Activated CD8-positive, alpha-beta memory T cell treated with anti-CD3 and anti-CD28 coated beads, Interleukin-2, amount 50 U/mL, for 24 hours (primary cell): ENCODE results near the gene QRICH1.

Source experiments
- DNase-seq: peaks from one replicate; pipeline ENCODE4 v3.0.0-alpha.2; 2020; ENCODE audit errors: extremely low read depth

Gene QRICH1

GRCh38 chr3:49093853-49094767 lies at the start of gene QRICH1:
TSS of gene QRICH1 (minus strand) at chr3:49094071. CDS start at chr3:49077017, 17,054 bp downstream.
- peak; percentile 84 for DNase-seq

- no peak for DNase-seq
Measured at GRCh38 chr3:49140080-49140479, 46.2 kb upstream of the QRICH1 start.

GRCh38 chr3:49135499-49135898 lies 41.6 kb upstream of the QRICH1 start:
- DNase-seq: no peak

- no peak for DNase-seq
Measured at GRCh38 chr3:49134471-49135265, 40.8 kb upstream of the QRICH1 start.

DNA sequence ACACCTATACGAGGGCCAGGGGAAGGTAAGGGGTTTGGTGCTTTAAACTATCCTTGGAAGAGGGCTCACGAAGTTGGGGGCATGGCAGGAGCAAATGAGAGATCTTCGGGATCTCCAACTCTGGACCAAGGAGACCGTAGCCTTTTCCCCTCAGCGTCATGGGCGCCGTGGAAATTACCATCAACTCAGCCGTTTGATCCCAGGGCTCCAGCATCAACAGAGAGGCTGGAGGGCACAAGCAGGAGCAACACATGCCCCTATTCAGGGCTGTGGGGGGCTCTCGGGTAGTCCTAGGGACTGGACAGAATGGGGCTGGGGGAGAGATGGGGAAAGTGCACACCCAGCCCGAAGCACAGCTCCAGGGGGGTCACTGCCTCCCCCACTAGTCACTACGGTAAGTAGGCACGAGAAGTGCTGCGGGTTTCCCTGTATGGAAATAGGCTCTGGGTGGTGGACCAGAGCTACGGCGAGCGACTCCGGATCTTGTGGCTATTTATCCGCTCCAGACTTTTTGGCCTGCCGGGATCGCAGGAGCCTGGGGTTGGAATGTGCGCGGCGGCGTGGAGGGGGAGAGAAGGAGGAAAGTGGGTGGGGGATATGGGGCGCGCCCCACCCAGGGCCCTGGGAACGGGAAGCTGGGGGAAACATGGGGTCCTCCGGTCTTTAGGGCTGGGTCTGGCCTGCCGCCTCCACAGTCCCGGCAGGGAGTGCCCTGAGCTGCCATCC lies 39.5 kb upstream of the QRICH1 start:
- no peak for DNase-seq

- DNase-seq: no peak
Measured at GRCh38 chr3:49132437-49133225, 38.8 kb upstream of the QRICH1 start, which contains the start of gene LAMB2. TSS of gene LAMB2 (minus strand) at chr3:49133050. CDS start at chr3:49132867, 183 bp downstream.

DNA sequence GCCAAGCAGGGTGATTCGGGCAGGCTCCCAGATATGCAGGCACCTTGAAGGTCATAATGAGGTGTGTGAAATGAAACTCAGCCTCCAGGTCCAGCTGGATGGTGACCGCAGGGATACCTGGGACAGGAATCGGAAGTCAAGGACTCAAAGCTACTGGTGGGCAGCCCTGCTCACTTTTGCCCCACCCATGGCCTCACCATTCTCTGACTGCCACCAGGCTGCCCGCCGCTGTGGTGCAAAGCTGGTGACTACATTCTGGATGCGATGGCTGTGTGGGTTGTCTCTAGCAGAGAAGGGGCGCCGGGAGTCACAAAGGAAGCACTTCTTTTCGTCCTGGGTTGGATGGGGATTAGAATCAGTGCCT lies 38.2 kb upstream of the QRICH1 start:
- no peak for DNase-seq

GRCh38 chr3:49131576-49131975 lies 37.7 kb upstream of the QRICH1 start:
- DNase-seq: no peak

DNA sequence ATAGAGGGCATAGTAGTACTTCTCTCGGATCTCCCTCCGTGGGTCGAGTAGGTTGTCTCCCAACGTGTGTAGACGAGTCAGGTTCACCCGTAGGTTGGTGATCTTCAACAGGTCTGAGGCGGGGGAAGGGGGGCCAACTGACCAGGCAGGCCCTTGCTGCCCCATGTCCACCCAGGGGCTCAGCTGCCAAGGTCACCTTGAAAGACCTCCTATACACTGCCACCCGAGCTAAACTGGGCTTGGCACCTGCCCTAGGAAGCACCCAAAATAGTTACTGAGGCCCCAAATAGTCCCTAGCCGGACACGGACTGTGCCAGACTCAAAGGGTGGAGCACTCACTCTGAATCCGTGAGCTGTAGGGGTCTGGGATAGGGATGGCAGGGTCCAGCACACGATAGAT lies 37.2 kb upstream of the QRICH1 start:
- no peak for DNase-seq

GRCh38 chr3:49124991-49125670 lies 31.3 kb upstream of the QRICH1 start:
- DNase-seq: no peak

DNA sequence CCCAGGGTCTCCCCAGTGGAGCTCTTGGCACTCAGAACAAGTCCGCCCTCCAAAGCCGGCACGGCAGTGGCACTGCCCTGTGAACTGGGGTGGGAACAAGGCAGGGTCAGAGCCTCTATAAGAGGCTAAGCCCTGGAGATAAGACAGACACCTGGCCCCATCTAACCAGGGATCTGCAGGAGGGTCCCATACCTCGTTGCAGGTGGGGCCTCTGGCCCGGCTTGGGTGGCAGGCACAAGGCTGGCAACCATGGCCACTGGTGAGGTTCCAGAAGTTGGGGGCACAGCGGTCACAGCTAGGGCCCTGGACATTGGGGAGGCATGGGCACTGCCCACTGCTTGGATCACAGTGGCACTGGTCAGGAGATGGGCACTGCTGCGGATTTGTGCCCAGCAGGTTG lies 30.3 kb upstream of the QRICH1 start:
- no peak for DNase-seq

GRCh38 chr3:49123687-49124086 lies 29.8 kb upstream of the QRICH1 start:
- no peak for DNase-seq

DNA sequence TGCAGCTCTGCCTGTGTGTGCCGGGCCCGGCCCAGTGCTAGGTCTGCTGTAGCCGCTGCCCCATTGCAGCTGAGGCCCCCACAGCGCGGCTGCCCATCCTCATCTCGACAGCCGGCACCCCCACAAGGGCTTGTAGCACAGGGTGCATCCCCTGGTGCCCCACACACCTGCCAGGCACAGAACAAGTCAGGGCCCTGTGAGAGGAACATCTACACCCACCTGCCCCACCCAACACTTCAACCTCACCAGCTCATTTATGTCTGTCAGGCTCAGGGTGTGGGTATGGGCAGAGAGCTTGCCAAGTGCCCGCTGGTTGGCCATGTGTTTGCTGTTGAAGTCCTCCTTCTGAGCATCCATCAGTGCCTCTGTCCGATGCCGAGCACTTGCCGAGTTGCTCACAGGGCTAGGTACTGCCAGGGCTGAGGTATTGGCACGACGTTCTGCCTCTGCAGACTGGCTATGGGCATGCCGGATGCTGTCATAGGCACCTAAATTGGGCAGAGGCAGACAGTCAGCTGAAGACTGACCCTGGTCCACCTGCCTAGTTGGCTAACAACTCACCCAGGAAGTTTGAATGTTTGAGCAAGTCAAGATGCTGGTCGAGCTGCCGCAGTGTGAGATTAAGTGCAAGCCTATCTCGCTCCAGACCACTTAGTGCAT lies 29.1 kb upstream of the QRICH1 start:
- no peak for DNase-seq

- no peak for DNase-seq
Measured at GRCh38 chr3:49122451-49122850, 28.6 kb upstream of the QRICH1 start.

DNA sequence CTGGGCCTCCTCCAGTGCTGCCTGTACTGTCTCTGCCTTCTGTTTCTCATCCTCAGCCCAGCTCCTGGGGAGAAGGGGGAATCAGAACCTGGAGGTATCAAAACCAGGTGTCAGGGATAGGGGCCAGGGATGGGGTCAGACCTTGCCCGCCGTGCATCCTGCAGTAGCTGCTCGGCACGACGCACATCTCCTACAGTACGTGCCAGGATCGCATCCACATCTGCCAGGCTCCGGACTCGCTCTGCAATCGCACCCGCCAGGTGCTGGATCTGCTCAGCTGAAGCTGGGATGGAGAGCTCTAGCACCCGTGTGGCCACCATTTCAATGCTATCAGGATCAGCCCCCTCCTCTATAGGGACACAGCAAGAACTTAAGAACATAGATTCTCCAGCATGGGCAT lies 28.2 kb upstream of the QRICH1 start:
- DNase-seq: no peak

- no peak for DNase-seq
Measured at GRCh38 chr3:49121132-49121736, 27.4 kb upstream of the QRICH1 start.

DNA sequence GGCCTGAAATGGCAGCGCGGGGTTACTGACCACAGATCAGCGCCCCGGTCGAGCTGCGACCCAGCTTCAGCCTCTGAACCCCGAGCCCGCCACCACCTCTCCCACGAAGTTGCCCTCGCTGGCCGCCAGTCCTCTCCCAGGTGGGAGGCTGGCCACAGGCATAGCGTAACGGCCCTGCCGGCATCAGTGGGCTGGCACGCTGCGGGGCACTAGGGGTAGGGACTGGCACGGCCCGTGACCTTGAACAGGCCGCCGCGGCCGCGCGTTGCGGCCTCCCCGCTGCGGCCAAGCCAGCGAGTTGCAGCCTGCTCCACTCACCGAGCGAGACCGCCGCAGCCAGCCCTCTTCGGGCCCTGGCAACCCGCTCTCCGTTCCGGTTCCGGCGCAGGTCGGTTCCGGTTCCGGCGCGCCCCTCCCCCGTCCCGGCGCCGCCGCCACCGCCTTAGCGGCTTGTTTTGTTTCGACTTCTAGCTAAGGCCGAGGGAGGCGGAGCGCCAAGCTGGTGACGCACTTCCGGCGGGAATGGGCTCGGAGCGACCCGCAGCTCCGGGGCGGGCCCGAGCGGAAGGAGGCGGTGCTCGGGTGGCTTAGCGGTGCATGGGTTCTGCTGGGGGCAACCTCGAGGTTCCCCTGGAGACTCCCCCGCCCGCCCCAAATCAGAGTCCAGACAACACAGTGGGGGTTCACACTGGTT lies 26.7 kb upstream of the QRICH1 start, which contains the start of gene USP19:
TSS of gene USP19 (minus strand) at position 386 of the 694 bp plus-strand sequence. CDS start 1,678 bp downstream, outside the sequence.
- peak; percentile 81 for DNase-seq

DNA sequence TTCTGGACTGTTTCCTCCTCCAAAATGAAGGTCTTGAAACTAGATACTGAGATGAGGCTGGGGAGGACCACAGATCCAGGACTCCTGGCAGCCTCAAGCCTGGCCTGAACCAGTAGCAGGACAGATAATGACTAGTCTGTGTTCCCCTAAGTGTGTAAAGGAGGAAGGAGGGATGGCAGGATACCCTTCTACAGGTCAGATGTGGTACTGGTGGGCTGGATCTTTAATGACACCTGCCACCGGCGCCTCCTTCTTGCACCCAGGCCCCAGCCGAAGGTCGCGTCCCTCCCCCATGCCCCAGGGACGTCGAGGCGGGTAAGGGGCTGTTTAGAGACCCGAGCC lies 26.2 kb upstream of the QRICH1 start:
- DNase-seq: no peak

DNA sequence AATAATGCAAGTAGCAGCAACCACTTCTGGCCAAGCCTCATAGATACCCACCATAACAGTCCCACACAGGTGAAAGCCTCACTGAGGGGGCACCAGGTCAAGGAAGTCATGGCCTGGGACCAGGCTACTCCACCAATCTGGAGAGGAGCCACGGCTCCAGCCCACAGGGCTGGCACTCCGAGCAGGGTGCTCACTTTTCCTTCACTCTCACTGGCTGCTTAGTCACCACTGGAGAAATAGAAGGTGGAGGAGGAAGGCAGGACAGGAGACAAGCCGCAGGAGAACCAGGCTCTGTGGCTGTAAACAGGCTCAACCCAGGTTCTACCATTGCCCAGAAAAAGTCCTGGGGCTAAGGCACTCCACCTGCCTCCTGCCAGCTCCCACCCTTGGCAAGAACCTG lies 25.6 kb upstream of the QRICH1 start:
- DNase-seq: no peak
